HCT116 (cell line): Measurements from ENCODE around the gene THRA. TPM values are rescaled to one million over a fixed set of nuclear protein-coding genes. Genes with fewer than 3 reads are reported as not detected.

Experiments
- ATAC-seq: fragments of 200-7000 bp; cut with Tn5 transposase; 2 replicates; pipeline ENCODE4 v1.9.1; 2020; ENCODE audit warnings: mild to moderate bottlenecking, moderate library complexity
- BruUV-seq: library from RNA; stranded (reverse); fragments of 400-500 nt; replicated peaks from 2 replicates; lab custom pipeline; 2021; lab: Mats Ljungman, UMichigan
- CTCF ChIA-PET: fragments of 300-600 bp; sonication (Branson Sonifier 250); formaldehyde crosslinking; loops from one replicate; lab custom pipeline; 2021; ENCODE audit warnings: antibody characterized with exemption; lab: Charles Lee
- POLR2A ChIA-PET: fragments of 300-600, 350-600 bp; sonication (Branson Sonifier 250); formaldehyde crosslinking; loops from one replicate; lab custom pipeline; 2021; ENCODE audit warnings: antibody characterized with exemption; lab: Charles Lee
- RAD21 ChIA-PET, 2 experiments: fragments of 300-600 bp; sonication (Branson Sonifier 250); formaldehyde crosslinking; loops; one replicate each; lab custom pipeline; 2023; ENCODE audit warnings: low total read pairs in 2 of 2; ENCODE audit not compliant: uncharacterized antibody in 2 of 2, unreplicated experiment in 2 of 2, low non-redundant PET in 1 of 2; lab: Charles Lee
- DNase-seq: peaks from one replicate; pipeline ENCODE4 v3.0.0-alpha.2; 2010; ENCODE audit warnings: low read depth, low spot score
- H2AFZ ChIP-seq: fragments of 200-600 bp; shearing (Covaris generic), sonication (generic); 2 replicates; pipeline ENCODE4 v1.6.1; 2017; ENCODE audit warnings: low read depth, mixed run types, mixed read lengths, antibody characterized with exemption, low read length; ENCODE audit not compliant: poor library complexity, severe bottlenecking
- H3K27ac ChIP-seq: 2 replicates; pipeline ENCODE4 v1.5.1; 2012; ENCODE audit warnings: low read depth, low read length
- H3K27me3 ChIP-seq: fragments of 200-600 bp; sonication (generic); 2 replicates; pipeline ENCODE4 v1.6.1; 2016; ENCODE audit warnings: mixed run types, low read length, mixed read lengths; ENCODE audit not compliant: insufficient read depth
- H3K36me3 ChIP-seq, 2 experiments: fragments of 200-500 bp in 1 of 2; fragments of 200-600 bp in 1 of 2; sonication (Bioruptor generic) in 1 of 2; sonication (generic) in 1 of 2; 2 replicates each; pipeline versions ENCODE4 v1.5.1 to v1.6.1; 2014 to 2016; ENCODE audit warnings: low read length in 2 of 2, inconsistent platforms in 1 of 2, mixed read lengths in 1 of 2, mixed run types in 1 of 2; ENCODE audit not compliant: insufficient read depth in 2 of 2, control insufficient read depth in 1 of 2
- H3K4me1 ChIP-seq, 2 experiments: fragments of 200-600 bp in 1 of 2; sonication (generic) in 1 of 2; 2 replicates each; pipeline versions ENCODE4 v1.5.1 to v1.6.1; 2012 to 2017; ENCODE audit warnings: low read length in 2 of 2, inconsistent platforms in 1 of 2, mild to moderate bottlenecking in 1 of 2, mixed read lengths in 1 of 2, mixed run types in 1 of 2, moderate library complexity in 1 of 2; ENCODE audit not compliant: insufficient read depth in 2 of 2, control insufficient read depth in 1 of 2
- H3K4me2 ChIP-seq: fragments of 200-600 bp; sonication (generic); 2 replicates; pipeline ENCODE4 v1.6.1; 2017; ENCODE audit warnings: mixed run types, low read length, mixed read lengths
- H3K4me3 ChIP-seq, 2 experiments: fragments of 200-600 bp in 1 of 2; sonication (generic) in 1 of 2; replicated peaks in 1 of 2; 2 replicates each; pipeline ENCODE4 v1.5.1; 2011 to 2016; ENCODE audit warnings: low read length in 2 of 2, control low read depth in 1 of 2, low read depth in 1 of 2, mild to moderate bottlenecking in 1 of 2, mixed read lengths in 1 of 2, mixed run types in 1 of 2
- H3K79me2 ChIP-seq: fragments of 200-600 bp; sonication (generic); 2 replicates; pipeline ENCODE4 v1.6.1; 2017; ENCODE audit warnings: mild to moderate bottlenecking, mixed run types, low read length, moderate library complexity, mixed read lengths; ENCODE audit not compliant: insufficient read depth
- H3K9ac ChIP-seq: fragments of 200-600 bp; sonication (generic); 2 replicates; pipeline ENCODE4 v1.6.1; 2016; ENCODE audit warnings: low read length, mixed read lengths
- H3K9me2 ChIP-seq: fragments of 200-600 bp; sonication (generic), shearing (Covaris generic); 2 replicates; pipeline ENCODE4 v1.6.1; 2017; ENCODE audit warnings: mixed run types, mild to moderate bottlenecking, moderate library complexity; ENCODE audit not compliant: insufficient read depth
- H3K9me3 ChIP-seq, 2 experiments: fragments of 200-500 bp in 1 of 2; fragments of 200-600 bp in 1 of 2; sonication (Bioruptor generic) in 1 of 2; sonication (generic) in 1 of 2; 2 replicates each; pipeline ENCODE4 v1.6.1; 2014 to 2017; ENCODE audit warnings: low read length in 2 of 2, mixed read lengths in 2 of 2, inconsistent platforms in 1 of 2, low read depth in 1 of 2, mild to moderate bottlenecking in 1 of 2, mixed run types in 1 of 2, moderate library complexity in 1 of 2; ENCODE audit not compliant: control insufficient read depth in 1 of 2, insufficient read depth in 1 of 2
- H4K20me1 ChIP-seq: fragments of 200-600 bp; sonication (generic), shearing (Covaris generic); 2 replicates; pipeline ENCODE4 v1.6.1; 2017; ENCODE audit warnings: mixed run types, mild to moderate bottlenecking, moderate library complexity; ENCODE audit not compliant: insufficient read depth
- EGR1 ChIP-seq: IDR thresholded peaks from 2 replicates; pipeline ENCODE4 v1.6.1; 2012; ENCODE audit warnings: low read depth
- FOSL1 ChIP-seq: IDR thresholded peaks from 2 replicates; pipeline ENCODE4 v1.6.1; 2012; ENCODE audit warnings: low read depth
- POLR2A ChIP-seq: IDR thresholded peaks from 2 replicates; pipeline ENCODE4 v1.7.0; 2011; ENCODE audit warnings: borderline replicate concordance; ENCODE audit not compliant: insufficient read depth, insufficient read length; ENCODE audit errors: extremely low read depth
- ZBTB33 ChIP-seq: IDR thresholded peaks from 2 replicates; pipeline ENCODE4 v1.6.1; 2011; ENCODE audit warnings: mild to moderate bottlenecking, low read length, moderate library complexity; ENCODE audit not compliant: insufficient replicate concordance; ENCODE audit errors: extremely low read depth
- intact Hi-C: fragments of 100-400 bp; cut with micrococcal nuclease; formaldehyde crosslinking; loops from 2 replicates; pipeline ENCODE4 v1.10.0; 2022
- total RNA-seq: library from RNA; stranded (reverse); gene quantifications from one replicate; pipeline ENCODE4 v1.2.1, GENCODE V29; 2021; ENCODE audit not compliant: unreplicated experiment

The THRA gene
- total RNA-seq, 1 experiment from 2014 or later = 23.3 TPM

GRCh38 chr17:40018211-40019121 lies 44.3 kb upstream of the THRA start:
- peaks cover 6 to 17% of the 10 kb centered on the region in 2 experiments; a peak in 3 of 4 replicates for H3K36me3 ChIP-seq
- H3K9me2 ChIP-seq = no peaks in the 10 kb centered on the region
- no peak overlapping the region for H3K9ac ChIP-seq
- ChIA-PET RAD21 (no interaction called here), POLR2A (no interaction called here), CTCF (no interaction called here)
- intact Hi-C loops = no loop called here
- H3K9me3 ChIP-seq = no peaks in the 10 kb centered on the region
- no TSS peak for BruUV-seq
- H3K27me3 ChIP-seq = no peaks in the 10 kb centered on the region
- H3K79me2 ChIP-seq = no peaks in the 10 kb centered on the region
- DNase-seq = no peak
- H3K27ac ChIP-seq = no peak overlapping the region
- no peak for TF ChIP-seq FOSL1
- TF ChIP-seq ZBTB33 = no peak
- TF ChIP-seq POLR2A = no peak
- TF ChIP-seq EGR1 = no peak
- ATAC-seq = no peak
- H3K4me2 ChIP-seq = no peak overlapping the region
- H3K4me1 ChIP-seq = peaks cover 0 to 13% of the 10 kb centered on the region in 2 experiments; a peak in 2 of 4 replicates
- no peaks in the 10 kb centered on the region for H4K20me1 ChIP-seq
- H3K4me3 ChIP-seq = no peak overlapping the region
- no peak overlapping the region for H2AFZ ChIP-seq
